Astrocyte of the spinal cord (primary cell): ENCODE data around the gene STARD3.
A peak's percentile ranks its signal among the peaks of the same experiment; 100 is the strongest.

Experiments
- DNase-seq: peaks from one replicate; pipeline ENCODE4 v3.0.0; 2011; ENCODE audit warnings: low read depth, low spot score
- H3K4me3 ChIP-seq: 2 replicates; pipeline ENCODE4 v1.5.1; 2011; ENCODE audit warnings: low read depth, mild to moderate bottlenecking, low read length, moderate library complexity
- in situ Hi-C: cut with HindIII; loops from 2 replicates; pipeline ENCODE4 v1.10.0; 2017; ENCODE audit warnings: low sequenced_read_pairs
- TF ChIP-seq, protein P1 (sequence below): IDR thresholded peaks from 2 replicates; pipeline ENCODE4 v1.5.1; 2012; ENCODE audit warnings: low read depth, mild to moderate bottlenecking, low read length, inconsistent platforms

Gene STARD3

DNA sequence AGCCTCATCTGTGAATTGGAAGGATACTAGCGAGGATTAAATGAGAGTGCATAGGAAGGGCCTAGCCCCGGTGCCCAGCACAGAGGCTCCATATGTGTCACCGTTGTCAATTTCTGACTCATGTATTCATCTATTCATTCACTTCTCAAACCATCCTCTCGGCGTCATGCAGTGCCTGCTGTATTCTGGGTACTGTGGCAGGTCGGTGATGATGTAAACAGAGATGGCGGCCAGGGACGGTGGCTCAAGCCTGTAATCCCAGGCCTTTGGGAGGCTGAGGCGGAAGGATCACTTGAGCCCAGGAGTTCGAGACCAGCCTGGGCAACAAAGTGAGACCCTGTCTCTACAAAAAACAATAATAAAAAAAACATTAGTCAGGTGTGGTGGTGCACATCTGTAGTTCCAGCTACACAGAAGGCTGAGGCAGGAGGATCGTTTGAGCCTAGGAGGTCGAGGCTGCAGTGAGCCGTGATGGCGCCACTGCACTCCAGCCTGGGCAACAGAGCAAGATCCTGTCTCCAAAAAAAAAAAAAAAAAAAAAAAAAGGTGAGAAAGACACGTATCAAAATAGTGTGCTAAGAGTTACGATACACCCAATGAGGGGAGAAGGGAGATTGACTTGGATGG is 14.5 kb upstream of the STARD3 start:
- in situ Hi-C loops, result no loop called here
- no peak overlapping the region for H3K4me3 ChIP-seq
- no peak for DNase-seq
- TF ChIP-seq, protein P1, sequence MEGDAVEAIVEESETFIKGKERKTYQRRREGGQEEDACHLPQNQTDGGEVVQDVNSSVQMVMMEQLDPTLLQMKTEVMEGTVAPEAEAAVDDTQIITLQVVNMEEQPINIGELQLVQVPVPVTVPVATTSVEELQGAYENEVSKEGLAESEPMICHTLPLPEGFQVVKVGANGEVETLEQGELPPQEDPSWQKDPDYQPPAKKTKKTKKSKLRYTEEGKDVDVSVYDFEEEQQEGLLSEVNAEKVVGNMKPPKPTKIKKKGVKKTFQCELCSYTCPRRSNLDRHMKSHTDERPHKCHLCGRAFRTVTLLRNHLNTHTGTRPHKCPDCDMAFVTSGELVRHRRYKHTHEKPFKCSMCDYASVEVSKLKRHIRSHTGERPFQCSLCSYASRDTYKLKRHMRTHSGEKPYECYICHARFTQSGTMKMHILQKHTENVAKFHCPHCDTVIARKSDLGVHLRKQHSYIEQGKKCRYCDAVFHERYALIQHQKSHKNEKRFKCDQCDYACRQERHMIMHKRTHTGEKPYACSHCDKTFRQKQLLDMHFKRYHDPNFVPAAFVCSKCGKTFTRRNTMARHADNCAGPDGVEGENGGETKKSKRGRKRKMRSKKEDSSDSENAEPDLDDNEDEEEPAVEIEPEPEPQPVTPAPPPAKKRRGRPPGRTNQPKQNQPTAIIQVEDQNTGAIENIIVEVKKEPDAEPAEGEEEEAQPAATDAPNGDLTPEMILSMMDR, result no peak

DNA sequence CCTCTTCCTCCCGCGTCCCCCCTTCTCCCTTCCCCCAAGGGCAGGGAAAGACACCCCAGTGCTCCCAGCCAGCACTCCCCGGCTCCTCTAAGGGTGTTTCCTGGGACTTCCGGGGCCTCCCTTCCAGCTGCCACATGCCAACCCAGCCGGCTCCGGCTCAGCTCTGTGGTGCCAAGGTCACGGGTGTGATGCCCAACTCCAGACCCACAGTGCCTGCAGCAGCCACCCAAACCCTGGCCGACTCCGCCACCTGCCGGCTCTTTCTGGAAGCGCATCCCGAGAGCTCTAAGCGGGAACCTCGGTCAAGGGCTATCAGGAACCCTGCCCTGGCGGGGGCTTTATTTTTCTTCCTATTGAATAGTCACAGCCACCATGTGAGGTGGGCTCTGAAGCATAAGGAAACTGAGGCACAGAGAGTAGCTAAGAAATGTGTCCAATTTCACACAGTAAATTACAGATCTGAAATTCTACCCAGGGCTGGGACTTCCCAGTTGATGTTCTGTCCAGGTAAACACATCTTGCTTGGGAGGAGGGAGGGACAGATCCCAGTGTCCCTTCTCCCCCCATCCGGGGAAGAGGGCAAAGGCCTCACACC is 13.5 kb upstream of the STARD3 start:
- peak; percentile 36 for DNase-seq
- TF ChIP-seq, protein P1, result peak; percentile 95
- in situ Hi-C loops, result no loop called here
- no peak overlapping the region for H3K4me3 ChIP-seq

DNA sequence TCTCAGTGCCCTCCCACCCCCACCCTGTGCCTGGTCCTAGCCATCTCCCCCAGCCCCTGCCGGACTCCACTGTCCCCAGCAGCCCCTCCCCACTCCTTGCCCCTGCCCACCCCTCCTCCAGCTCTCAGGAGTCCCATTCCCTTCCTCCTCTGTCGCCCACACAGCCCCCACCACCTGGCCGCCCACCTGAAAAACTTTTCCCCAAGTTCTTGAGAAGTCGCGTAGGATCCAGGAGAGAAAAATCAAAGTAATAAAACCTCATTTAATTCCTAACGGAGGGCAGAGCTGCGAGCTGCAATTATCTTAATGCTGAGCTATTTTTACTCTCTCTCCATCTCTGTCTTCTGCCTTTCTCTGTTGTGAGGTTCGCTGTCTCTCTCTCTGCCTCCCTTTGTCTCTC is 12.6 kb upstream of the STARD3 start:
- in situ Hi-C loops, result no loop called here
- TF ChIP-seq, protein P1, result no peak
- H3K4me3 ChIP-seq, result no peak overlapping the region
- DNase-seq, result no peak

DNA sequence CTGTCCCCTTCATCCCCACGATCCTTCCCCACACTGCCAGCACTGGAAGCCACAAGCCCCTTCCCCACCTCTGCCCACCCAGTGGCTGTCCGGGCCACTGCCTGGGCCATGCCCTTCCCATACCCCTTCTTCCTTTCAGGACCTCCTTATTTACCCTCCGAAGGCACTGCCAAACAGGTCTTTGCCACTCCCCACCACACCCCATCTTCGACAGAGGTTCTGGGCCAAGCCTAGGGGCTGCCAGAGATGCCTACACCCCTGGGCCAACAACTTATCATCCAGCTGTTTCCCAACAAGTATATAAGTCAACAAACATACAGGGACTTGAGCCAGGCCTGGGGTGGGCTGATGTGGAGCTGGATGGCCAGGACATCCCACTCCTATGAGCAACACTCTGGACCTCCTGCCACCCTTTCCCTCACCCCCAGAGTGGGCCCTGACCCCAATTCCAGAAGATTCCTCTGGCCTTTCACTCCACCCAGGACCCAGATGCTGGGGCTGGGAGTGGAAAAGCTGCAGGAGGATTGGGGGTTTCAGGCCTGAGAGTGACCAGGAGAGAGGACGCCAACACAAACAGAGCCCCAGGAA is 11.7 kb upstream of the STARD3 start:
- in situ Hi-C loops, result no loop called here
- H3K4me3 ChIP-seq, result no peak overlapping the region
- TF ChIP-seq, protein P1, result no peak
- DNase-seq, result no peak

DNA sequence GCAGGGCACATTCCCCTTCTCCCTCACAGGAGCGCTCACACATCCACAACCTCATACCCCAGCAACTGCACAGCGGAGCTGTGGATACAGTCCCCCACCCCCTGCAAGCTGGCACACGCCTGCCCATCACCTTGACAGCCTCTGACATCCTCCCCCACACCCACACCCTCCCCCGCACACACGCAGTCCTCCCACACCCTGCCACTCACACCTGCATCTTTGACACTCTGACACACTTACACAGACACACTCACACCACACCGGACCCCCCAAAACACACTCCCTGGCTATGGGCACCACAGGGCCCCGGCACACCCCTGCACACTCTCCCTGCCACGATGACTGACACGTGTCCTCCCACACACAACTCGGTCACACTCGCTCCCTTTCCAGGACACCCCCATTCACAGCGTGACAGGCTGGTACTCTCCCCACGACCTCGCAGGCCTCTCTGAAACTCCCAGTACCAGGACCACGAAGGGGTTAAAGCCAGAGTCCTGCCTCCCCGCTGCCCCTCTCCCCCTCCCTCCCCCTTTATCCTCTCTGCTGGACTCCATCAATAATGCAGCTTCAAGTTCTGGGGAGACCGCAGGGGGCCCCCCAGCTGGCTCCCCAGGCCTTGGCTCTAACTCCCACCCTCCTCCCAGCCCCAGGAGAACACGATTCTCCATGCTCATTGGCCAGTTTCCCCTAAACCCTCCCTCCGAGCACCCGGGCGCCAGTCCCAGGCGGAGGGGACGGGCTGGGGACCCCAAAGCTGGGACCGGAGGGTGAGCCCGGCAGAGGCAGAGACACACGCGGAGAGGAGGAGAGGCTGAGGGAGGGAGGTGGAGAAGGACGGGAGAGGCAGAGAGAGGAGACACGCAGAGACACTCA is 10.5 kb upstream of the STARD3 start, which contains the start of gene PPP1R1B:
PPP1R1B (plus strand) TSS at position 782 of the 876 bp plus-strand sequence. CDS start 441 bp downstream, outside the sequence.
- DNase-seq, result peak; percentile 24
- TF ChIP-seq, protein P1, result no peak
- H3K4me3 ChIP-seq, result peak within 1 kb of the TSS; percentile 37
- in situ Hi-C loops, result no loop called here

DNA sequence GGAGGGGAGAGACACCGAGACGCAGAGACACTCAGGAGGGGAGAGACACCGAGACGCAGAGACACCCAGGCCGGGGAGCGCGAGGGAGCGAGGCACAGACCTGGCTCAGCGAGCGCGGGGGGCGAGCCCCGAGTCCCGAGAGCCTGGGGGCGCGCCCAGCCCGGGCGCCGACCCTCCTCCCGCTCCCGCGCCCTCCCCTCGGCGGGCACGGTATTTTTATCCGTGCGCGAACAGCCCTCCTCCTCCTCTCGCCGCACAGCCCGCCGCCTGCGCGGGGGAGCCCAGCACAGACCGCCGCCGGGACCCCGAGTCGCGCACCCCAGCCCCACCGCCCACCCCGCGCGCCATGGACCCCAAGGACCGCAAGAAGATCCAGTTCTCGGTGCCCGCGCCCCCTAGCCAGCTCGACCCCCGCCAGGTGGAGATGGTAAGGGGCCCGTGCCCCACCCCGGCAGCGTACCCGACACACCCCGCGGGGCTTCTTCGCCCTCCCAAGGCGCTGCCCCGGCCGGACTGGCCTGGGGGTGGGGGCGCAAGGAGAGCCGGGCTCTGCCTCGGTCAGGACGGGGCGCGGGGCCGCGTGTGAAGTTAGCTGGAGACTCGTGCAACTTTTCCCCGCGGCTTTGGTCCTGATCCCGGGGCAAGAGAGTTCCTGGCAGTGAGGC is 9.8 kb upstream of the STARD3 start:
- in situ Hi-C loops, result no loop called here
- H3K4me3 ChIP-seq, result peak overlapping the region; percentile 37
- DNase-seq, result no peak
- TF ChIP-seq, protein P1, result no peak
